HEK293 (cell line): ENCODE results near the gene LBHD2.

ENCODE experiments used
- GLI2 ChIP-seq: fragments of 450-650 bp; formaldehyde crosslinking; IDR thresholded peaks from 2 replicates; pipeline ENCODE4; 2017; ENCODE audit warnings: missing biosample characterization, missing genetic modification characterization, low read depth, borderline replicate concordance
- IKZF3 ChIP-seq: fragments of 450-650 bp; IDR thresholded peaks from 2 replicates; pipeline ENCODE4 v1.5.0; 2018; ENCODE audit warnings: missing biosample characterization, mild to moderate bottlenecking, missing genetic modification characterization, moderate library complexity
- KLF7 ChIP-seq: fragments of 450-650 bp; formaldehyde crosslinking; IDR thresholded peaks from 2 replicates; pipeline ENCODE4 v1.5.1; 2016; ENCODE audit warnings: missing biosample characterization, missing genetic modification characterization, borderline replicate concordance
- RBAK ChIP-seq: fragments of 450-650 bp; formaldehyde crosslinking; IDR thresholded peaks from 2 replicates; pipeline ENCODE4 v1.5.1; 2016; ENCODE audit warnings: missing biosample characterization, missing genetic modification characterization
- TCF7L2 ChIP-seq: IDR thresholded peaks from 2 replicates; pipeline ENCODE4 v1.6.1; 2011; ENCODE audit warnings: low read depth, mild to moderate bottlenecking, inconsistent platforms, low read length, moderate library complexity, borderline replicate concordance
- ZBTB17 ChIP-seq: fragments of 450-650 bp; formaldehyde crosslinking; IDR thresholded peaks from 2 replicates; pipeline ENCODE4 v1.5.1; 2016; ENCODE audit warnings: missing biosample characterization, missing genetic modification characterization
- ZBTB20 ChIP-seq: fragments of 450-650 bp; formaldehyde crosslinking; IDR thresholded peaks from 2 replicates; pipeline ENCODE4 v1.5.1; 2016; ENCODE audit warnings: missing biosample characterization, missing genetic modification characterization
- ZFHX2 ChIP-seq: fragments of 450-650 bp; formaldehyde crosslinking; conservative IDR thresholded peaks from 2 replicates; pipeline ENCODE4 v1.5.1; 2016; ENCODE audit warnings: missing biosample characterization, missing genetic modification characterization
- ZIC2 ChIP-seq: fragments of 450-650 bp; formaldehyde crosslinking; IDR thresholded peaks from 2 replicates; pipeline ENCODE4 v1.5.1; 2016; ENCODE audit warnings: missing biosample characterization, missing genetic modification characterization
- ZNF146 ChIP-seq: fragments of 450-650 bp; formaldehyde crosslinking; IDR thresholded peaks from 2 replicates; pipeline ENCODE4 v1.5.1; 2016; ENCODE audit warnings: missing biosample characterization, missing genetic modification characterization
- ZNF169 ChIP-seq: fragments of 450-650 bp; formaldehyde crosslinking; IDR thresholded peaks from 2 replicates; pipeline ENCODE4 v1.5.1; 2016; ENCODE audit warnings: missing biosample characterization, missing genetic modification characterization
- ZNF175 ChIP-seq: fragments of 450-650 bp; formaldehyde crosslinking; IDR thresholded peaks from 2 replicates; pipeline ENCODE4 v1.5.1; 2016; ENCODE audit warnings: missing biosample characterization, missing genetic modification characterization
- ZNF23 ChIP-seq: fragments of 450-650 bp; formaldehyde crosslinking; IDR thresholded peaks from 2 replicates; pipeline ENCODE4 v1.5.1; 2016; ENCODE audit warnings: missing biosample characterization, missing genetic modification characterization, borderline replicate concordance
- ZNF274 ChIP-seq, 2 experiments: fragments of 200-500 bp in 1 of 2; fragments of 450-650 bp in 1 of 2; sonication (Bioruptor generic) in 1 of 2; formaldehyde crosslinking in 1 of 2; IDR thresholded peaks; 2 replicates each; pipeline versions ENCODE4 v1.5.1 to v1.6.1; 2014 to 2016; ENCODE audit warnings: borderline replicate concordance in 1 of 2, inconsistent platforms in 1 of 2, low read length in 1 of 2, missing biosample characterization in 1 of 2, missing genetic modification characterization in 1 of 2
- ZNF302 ChIP-seq: fragments of 450-650 bp; formaldehyde crosslinking; IDR thresholded peaks from 2 replicates; pipeline ENCODE4 v1.5.1; 2016; ENCODE audit warnings: missing biosample characterization, missing genetic modification characterization, low read depth
- ZNF311 ChIP-seq: fragments of 450-650 bp; formaldehyde crosslinking; IDR thresholded peaks from 2 replicates; pipeline ENCODE4 v1.5.1; 2017; ENCODE audit warnings: missing biosample characterization, missing genetic modification characterization, borderline replicate concordance
- ZNF394 ChIP-seq: fragments of 450-650 bp; formaldehyde crosslinking; IDR thresholded peaks from 2 replicates; pipeline ENCODE4 v1.5.1; 2016; ENCODE audit warnings: missing biosample characterization, missing genetic modification characterization, mild to moderate bottlenecking, moderate library complexity, borderline replicate concordance
- ZNF398 ChIP-seq: fragments of 450-650 bp; formaldehyde crosslinking; IDR thresholded peaks from 2 replicates; pipeline ENCODE4 v1.5.1; 2017; ENCODE audit warnings: missing biosample characterization, missing genetic modification characterization
- ZNF549 ChIP-seq: fragments of 450-650 bp; IDR thresholded peaks from 2 replicates; pipeline ENCODE4 v1.5.1; 2018; ENCODE audit warnings: missing biosample characterization, missing genetic modification characterization, mild to moderate bottlenecking, inconsistent platforms, moderate library complexity
- ZNF580 ChIP-seq: fragments of 450-650 bp; formaldehyde crosslinking; IDR thresholded peaks from 2 replicates; pipeline ENCODE4 v1.5.1; 2016; ENCODE audit warnings: missing biosample characterization, missing genetic modification characterization
- ZNF623 ChIP-seq: fragments of 450-650 bp; formaldehyde crosslinking; IDR thresholded peaks from 2 replicates; pipeline ENCODE4 v1.5.1; 2016; ENCODE audit warnings: missing biosample characterization, missing genetic modification characterization
- ZNF645 ChIP-seq: fragments of 450-650 bp; formaldehyde crosslinking; IDR thresholded peaks from 2 replicates; pipeline ENCODE4; 2016; ENCODE audit warnings: missing biosample characterization, missing genetic modification characterization
- ZNF670 ChIP-seq: fragments of 450-650 bp; formaldehyde crosslinking; IDR thresholded peaks from 2 replicates; pipeline ENCODE4 v1.5.1; 2016; ENCODE audit warnings: missing biosample characterization, missing genetic modification characterization, low read depth
- ZNF830 ChIP-seq: fragments of 450-650 bp; IDR thresholded peaks from 2 replicates; pipeline ENCODE4 v1.5.0; 2018; ENCODE audit warnings: missing biosample characterization, missing genetic modification characterization, low read depth, mild to moderate bottlenecking, moderate library complexity
- ZSCAN30 ChIP-seq: fragments of 450-650 bp; IDR thresholded peaks from 2 replicates; pipeline ENCODE4 v1.5.1; 2018; ENCODE audit warnings: missing biosample characterization, mild to moderate bottlenecking, missing genetic modification characterization, moderate library complexity
- TF ChIP-seq, protein P1 (sequence below): fragments of 450-650 bp; formaldehyde crosslinking; IDR thresholded peaks from 2 replicates; pipeline ENCODE4 v1.5.1; 2017; ENCODE audit warnings: missing biosample characterization, missing genetic modification characterization
- TF ChIP-seq, protein P2 (sequence below): fragments of 450-650 bp; formaldehyde crosslinking; IDR thresholded peaks from 2 replicates; pipeline ENCODE4 v1.5.1; 2016; ENCODE audit warnings: missing biosample characterization, missing genetic modification characterization
- TF ChIP-seq, protein P3 (sequence below): fragments of 450-650 bp; formaldehyde crosslinking; IDR thresholded peaks from 2 replicates; pipeline ENCODE4 v1.5.1; 2016; ENCODE audit warnings: missing biosample characterization, missing genetic modification characterization, low read depth
- TF ChIP-seq, protein P4 (sequence below): fragments of 450-650 bp; formaldehyde crosslinking; IDR thresholded peaks from 2 replicates; pipeline ENCODE4 v1.5.1; 2017; ENCODE audit warnings: missing biosample characterization, missing genetic modification characterization

The LBHD2 gene

GRCh38 chr14:103078420-103078749 is 5.6 kb upstream of the LBHD2 start (continued):
- TF ChIP-seq GLI2 (tag by site-specific recombination) = no peak
- TF ChIP-seq ZNF398 (tag by site-specific recombination) = 0 out of 2 replicates have a peak, but pooled peaks have one; percentile 9
- TF ChIP-seq ZNF175 (tag by site-specific recombination) = no peak
- no peak for TF ChIP-seq ZBTB20 (tag by site-specific recombination)
- 0 out of 2 replicates have a peak, but pooled peaks have one; percentile 14 for TF ChIP-seq ZFHX2 (tag by site-specific recombination)
- TF ChIP-seq ZNF623 (tag by site-specific recombination) = no peak
- peak; percentile 37; the same call in 1 of the 2 replicates for TF ChIP-seq ZNF394 (tag by site-specific recombination)
- TF ChIP-seq ZBTB17 (tag by site-specific recombination) = peak; percentile 67
- TF ChIP-seq ZNF146 (tag by site-specific recombination) = no peak
- TF ChIP-seq ZNF580 (tag by site-specific recombination) = no peak
- no peak for TF ChIP-seq TCF7L2
- 0 out of 2 replicates have a peak, but pooled peaks have one; percentile 9 for TF ChIP-seq ZIC2
- TF ChIP-seq, protein P1, sequence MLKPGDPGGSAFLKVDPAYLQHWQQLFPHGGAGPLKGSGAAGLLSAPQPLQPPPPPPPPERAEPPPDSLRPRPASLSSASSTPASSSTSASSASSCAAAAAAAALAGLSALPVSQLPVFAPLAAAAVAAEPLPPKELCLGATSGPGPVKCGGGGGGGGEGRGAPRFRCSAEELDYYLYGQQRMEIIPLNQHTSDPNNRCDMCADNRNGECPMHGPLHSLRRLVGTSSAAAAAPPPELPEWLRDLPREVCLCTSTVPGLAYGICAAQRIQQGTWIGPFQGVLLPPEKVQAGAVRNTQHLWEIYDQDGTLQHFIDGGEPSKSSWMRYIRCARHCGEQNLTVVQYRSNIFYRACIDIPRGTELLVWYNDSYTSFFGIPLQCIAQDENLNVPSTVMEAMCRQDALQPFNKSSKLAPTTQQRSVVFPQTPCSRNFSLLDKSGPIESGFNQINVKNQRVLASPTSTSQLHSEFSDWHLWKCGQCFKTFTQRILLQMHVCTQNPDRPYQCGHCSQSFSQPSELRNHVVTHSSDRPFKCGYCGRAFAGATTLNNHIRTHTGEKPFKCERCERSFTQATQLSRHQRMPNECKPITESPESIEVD (tag by site-specific recombination) = no peak
- 0 out of 2 replicates have a peak, but pooled peaks have one; percentile 43 for TF ChIP-seq ZSCAN30 (tag by site-specific recombination)
- no peak for TF ChIP-seq IKZF3 (tag by site-specific recombination)
- TF ChIP-seq RBAK (tag by site-specific recombination) = no peak
- TF ChIP-seq, protein P2, sequence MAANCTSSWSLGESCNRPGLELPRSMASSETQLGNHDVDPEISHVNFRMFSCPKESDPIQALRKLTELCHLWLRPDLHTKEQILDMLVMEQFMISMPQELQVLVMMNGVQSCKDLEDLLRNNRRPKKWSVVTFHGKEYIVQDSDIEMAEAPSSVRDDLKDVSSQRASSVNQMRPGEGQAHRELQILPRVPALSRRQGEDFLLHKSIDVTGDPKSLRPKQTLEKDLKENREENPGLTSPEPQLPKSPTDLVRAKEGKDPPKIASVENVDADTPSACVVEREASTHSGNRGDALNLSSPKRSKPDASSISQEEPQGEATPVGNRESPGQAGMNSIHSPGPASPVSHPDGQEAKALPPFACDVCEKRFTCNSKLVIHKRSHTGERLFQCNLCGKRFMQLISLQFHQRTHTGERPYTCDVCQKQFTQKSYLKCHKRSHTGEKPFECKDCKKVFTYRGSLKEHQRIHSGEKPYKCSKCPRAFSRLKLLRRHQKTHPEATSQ = no peak
- no peak for TF ChIP-seq ZNF670 (tag by site-specific recombination)
- TF ChIP-seq ZNF169 (tag by site-specific recombination) = no peak
- no peak for TF ChIP-seq ZNF23 (tag by site-specific recombination)
- no peak for TF ChIP-seq ZNF302
- TF ChIP-seq, protein P3, sequence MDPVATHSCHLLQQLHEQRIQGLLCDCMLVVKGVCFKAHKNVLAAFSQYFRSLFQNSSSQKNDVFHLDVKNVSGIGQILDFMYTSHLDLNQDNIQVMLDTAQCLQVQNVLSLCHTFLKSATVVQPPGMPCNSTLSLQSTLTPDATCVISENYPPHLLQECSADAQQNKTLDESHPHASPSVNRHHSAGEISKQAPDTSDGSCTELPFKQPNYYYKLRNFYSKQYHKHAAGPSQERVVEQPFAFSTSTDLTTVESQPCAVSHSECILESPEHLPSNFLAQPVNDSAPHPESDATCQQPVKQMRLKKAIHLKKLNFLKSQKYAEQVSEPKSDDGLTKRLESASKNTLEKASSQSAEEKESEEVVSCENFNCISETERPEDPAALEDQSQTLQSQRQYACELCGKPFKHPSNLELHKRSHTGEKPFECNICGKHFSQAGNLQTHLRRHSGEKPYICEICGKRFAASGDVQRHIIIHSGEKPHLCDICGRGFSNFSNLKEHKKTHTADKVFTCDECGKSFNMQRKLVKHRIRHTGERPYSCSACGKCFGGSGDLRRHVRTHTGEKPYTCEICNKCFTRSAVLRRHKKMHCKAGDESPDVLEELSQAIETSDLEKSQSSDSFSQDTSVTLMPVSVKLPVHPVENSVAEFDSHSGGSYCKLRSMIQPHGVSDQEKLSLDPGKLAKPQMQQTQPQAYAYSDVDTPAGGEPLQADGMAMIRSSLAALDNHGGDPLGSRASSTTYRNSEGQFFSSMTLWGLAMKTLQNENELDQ (tag by site-specific recombination) = no peak
- TF ChIP-seq ZNF830 (tag by site-specific recombination) = no peak
- no peak for TF ChIP-seq ZNF311 (tag by site-specific recombination)
- no peak for TF ChIP-seq ZNF549 (tag by site-specific recombination)
- TF ChIP-seq ZNF645 (tag by site-specific recombination) = no peak
- no peak for TF ChIP-seq ZNF274 (IDR thresholded peaks at IDR 0.05; ENCODE audit: low read length)
- no peak for TF ChIP-seq ZNF274 (tag by site-specific recombination; IDR thresholded peaks at IDR 0.05; ENCODE audit: borderline replicate concordance)
- TF ChIP-seq, protein P4, sequence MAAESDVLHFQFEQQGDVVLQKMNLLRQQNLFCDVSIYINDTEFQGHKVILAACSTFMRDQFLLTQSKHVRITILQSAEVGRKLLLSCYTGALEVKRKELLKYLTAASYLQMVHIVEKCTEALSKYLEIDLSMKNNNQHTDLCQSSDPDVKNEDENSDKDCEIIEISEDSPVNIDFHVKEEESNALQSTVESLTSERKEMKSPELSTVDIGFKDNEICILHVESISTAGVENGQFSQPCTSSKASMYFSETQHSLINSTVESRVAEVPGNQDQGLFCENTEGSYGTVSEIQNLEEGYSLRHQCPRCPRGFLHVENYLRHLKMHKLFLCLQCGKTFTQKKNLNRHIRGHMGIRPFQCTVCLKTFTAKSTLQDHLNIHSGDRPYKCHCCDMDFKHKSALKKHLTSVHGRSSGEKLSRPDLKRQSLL (tag by site-specific recombination) = no peak
- TF ChIP-seq KLF7 (tag by site-specific recombination) = no peak
